HG03520 (cell line): ENCODE results near the gene COPS4.
A peak's percentile ranks its signal among the peaks of the same experiment; 100 is the strongest.
"Not testable (repeated sequence)": the region's sequence is repeated elsewhere in the genome, so short reads cannot be mapped to it uniquely, and the experiment has no call there.

Experiments
- ATAC-seq: cut with Tn5 transposase; IDR thresholded peaks from one replicate; pipeline ENCODE4 v1.9.1; 2021; ENCODE audit warnings: mild to moderate bottlenecking, moderate library complexity; ENCODE audit not compliant: unreplicated experiment

The COPS4 gene

GRCh38 chr4:83080561-83080960, 45.6 kb downstream of the COPS4 start:
- no peak for ATAC-seq

GRCh38 chr4:83082777-83083176, 47.8 kb downstream of the COPS4 start:
- no peak for ATAC-seq

DNA sequence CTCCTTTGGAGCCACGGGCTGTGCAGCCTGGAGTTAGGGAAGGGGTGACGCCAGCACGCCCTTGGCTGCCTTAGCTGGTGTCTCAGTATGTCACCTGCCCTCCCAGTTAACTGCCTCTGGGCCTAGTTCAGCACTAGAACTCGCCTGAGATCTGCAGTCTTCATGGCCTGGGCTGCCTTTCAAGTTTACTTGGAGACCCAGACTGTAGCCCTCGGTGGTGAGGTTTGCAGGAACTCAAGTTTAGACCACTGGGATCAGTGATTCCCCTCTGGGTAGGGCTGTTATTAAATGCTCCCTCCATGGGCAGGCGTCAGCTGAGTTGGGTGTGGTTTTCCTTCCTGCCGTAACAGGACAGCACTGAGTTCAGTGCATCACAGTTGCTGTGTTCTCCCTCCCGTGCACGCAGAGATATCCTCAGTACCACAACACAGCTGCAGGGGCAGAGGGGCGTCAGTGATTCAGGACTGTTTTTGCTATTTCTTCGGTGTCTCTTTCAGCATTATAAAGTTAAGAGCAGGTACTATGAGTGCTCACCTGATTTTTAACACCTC, 49.0 kb downstream of the COPS4 start:
- no peak for ATAC-seq

DNA sequence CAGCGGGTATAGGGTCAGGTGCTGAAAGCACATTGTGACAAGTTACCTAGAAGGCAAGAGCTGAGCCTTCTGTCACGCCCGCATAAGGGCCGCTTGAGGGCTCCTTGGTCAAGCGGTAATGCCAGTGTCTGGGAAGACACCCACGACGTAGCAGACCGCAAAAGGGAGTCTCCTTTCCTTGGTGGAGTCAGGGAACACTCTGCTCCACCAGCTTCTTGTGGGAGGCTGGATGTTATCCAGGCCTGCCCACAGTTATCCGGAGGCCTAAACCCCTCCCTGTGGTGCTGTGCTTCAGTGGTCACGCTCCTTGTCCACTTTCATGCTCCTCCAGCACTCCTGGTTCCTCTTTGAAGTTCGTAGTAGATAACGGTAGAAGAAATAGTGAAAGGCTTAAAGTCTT, 50.0 kb downstream of the COPS4 start:
- not testable (repeated sequence) for ATAC-seq

DNA sequence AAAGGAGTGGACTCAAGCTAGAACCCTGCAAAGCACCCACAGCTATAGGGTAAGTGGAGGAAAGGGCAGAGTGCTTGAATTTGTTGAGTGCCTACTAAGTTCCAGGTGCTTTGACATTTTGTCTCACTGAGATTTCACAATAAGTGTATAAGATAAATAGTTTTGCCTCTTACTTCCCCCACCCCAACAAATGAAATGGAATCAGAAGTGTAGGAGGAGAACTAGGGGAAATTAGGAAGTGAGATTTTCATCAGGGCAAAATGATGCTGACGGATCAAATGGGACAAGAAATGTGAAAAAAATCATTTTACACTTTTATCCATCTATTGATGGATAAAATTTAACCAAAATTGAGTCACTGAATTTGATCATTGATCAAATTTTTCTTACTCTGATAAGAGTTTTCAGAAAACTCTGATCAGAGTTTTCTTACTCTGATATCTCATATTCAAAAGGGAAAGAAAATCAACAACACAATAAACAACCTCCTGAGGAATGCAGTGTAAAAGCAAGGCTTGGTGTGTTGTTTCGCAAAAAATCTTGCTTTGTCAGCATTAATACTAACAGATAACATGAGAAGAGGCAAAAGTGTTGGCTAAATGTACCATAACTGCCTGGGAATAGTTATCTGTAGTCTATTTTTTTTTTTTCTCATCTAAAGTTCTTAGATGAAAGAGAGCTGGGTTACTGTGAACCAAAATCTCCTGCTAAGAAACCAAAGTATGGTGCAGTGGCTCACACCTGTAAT, 54.6 kb downstream of the COPS4 start:
- no peak for ATAC-seq

- ATAC-seq, result no peak
Measured at GRCh38 chr4:83093060-83093640, 58.2 kb downstream of the COPS4 start.

DNA sequence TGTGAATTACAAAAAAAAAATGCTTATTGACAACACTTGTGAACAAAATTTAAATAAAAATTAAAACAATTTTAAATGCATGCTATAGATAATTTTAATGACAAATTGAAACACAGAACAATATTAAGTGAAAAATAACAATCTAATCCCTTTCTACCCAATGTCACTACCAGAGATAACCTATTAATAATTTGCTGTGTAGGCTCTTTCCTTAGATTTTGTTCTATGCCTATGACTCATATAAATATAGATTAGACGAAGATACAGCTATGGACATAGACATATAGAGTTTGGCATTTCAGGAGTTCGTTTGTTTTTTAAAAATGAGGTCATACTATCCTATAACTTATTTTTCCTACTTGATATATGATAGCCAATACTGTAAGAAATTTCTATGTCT, 61.4 kb downstream of the COPS4 start:
- ATAC-seq, result no peak

- no peak for ATAC-seq
Measured at GRCh38 chr4:83104991-83105390, 70.0 kb downstream of the COPS4 start.

DNA sequence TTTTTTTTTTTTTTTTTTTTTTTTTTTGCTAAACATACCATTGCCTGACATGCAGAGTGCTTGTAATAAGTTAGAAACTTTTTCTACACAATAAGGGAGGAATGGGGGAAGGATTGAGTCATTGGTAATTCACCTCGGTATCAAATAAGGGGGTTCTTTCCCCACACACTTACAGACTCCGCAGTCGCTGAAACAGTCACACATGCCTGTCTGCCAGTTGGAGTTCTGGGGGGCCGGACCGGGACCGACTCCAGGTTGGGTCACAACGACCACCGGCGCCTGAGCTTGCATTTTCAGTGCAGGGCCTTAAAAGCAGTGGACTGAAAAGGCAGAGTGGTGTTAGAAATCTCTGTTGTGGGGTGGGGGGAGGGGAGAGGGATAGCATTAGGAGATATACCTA, 72.6 kb downstream of the COPS4 start:
- no peak for ATAC-seq

DNA sequence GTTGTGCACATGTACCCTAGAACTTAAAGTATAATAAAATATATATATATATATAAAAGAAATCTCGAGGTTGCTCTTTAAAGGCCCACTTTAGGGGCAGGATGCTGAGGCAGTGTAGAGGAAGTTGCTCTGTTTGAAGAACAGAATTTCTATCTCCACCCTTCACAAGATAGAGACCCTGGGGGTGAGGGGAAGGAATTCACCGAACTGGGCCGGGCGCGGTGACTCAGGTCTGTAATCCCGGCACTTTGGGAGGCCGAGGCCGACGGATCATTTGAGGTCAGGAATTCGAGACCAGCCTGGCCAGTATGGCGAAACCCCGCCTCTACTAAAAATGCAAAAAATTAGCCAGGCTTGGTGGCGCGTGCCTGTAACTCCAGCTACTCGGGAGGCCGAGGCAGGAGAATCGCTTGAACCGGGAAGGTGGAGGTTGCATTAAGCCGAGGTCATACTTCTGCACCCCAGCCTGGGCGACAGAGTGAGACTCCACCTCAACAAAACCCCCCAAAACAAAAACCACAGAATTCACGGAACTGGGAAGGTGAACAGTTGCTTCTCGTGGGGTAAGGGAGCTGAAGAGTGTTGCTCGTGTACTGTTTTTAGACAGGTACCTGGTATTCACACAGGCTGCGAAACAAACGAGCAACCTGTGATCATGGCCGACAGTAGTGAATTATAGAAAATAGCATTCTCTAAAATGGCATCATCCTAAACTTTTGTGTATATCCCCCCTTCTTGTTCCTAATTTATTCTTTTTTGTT, 73.3 kb downstream of the COPS4 start:
- ATAC-seq, result no peak

DNA sequence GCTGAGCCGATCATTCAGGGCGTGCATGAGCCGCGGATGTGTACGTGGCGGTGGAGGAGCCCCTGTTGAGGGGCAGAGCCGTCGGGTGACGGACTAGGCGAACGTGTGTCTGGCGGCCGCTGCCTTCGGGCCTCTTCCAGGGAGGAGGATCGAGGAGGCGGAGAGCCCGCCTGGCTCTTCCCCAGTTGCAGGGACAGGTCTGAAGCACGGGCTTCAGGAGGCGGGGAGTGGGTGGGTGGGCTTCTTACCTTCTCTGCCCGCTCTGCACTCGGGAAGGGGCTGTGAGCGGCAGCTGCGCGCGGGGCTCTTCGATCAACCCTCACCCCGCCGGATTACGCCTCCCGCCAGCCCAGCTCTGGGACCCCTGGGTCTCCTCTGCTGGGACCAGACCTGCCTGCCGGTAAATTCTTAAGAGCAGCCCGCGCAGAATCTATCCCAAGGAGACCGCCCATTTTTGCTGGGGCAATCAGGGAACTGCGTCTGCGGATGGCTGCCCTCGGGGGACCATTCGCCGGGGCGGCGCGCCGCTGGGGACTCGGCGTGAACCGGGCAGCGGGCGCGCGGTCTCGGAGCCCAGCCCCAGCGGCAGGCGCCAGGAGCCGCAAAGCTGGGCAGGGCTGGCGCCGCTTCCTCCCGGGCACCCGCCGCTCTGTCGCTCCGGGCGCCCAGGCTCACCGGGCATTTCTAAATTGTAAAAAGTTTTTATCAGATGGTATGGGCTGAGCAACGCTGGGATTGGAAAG, 74.7 kb downstream of the COPS4 start:
- ATAC-seq, result peak; percentile 19

DNA sequence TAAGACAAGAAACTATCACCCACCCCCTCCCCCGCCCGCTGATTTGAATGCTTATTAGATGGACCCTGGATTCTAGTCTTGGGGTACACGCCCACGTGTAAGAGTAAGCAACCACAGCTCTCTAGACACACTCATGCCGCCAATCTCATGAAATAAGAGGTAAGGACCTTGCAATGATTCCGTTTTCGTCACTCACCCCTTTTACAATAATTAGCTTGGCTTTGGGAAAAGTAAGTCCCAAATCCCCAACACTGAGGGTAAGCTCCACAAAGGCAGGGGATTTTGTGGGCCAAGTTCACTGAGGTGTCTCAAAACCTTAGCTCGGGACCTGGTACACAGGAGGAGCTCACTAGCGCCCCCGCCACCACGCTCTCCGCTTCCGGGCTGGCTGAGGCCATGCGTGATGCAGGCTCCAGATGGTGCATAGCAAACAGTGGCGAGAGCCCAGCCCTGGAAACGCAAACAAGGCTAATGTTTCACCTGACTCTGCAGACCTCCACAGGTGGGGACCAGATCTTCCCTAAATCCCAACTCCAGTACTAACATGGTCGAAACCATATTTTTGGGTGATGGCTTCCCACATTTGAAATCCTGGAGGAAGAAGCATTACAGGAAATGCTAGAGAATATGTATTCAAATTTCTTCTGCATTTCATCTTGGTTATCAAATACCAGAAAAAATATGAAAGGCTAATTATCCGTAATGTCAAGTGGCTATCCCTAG, 75.4 kb downstream of the COPS4 start:
- peak; percentile 74 for ATAC-seq

DNA sequence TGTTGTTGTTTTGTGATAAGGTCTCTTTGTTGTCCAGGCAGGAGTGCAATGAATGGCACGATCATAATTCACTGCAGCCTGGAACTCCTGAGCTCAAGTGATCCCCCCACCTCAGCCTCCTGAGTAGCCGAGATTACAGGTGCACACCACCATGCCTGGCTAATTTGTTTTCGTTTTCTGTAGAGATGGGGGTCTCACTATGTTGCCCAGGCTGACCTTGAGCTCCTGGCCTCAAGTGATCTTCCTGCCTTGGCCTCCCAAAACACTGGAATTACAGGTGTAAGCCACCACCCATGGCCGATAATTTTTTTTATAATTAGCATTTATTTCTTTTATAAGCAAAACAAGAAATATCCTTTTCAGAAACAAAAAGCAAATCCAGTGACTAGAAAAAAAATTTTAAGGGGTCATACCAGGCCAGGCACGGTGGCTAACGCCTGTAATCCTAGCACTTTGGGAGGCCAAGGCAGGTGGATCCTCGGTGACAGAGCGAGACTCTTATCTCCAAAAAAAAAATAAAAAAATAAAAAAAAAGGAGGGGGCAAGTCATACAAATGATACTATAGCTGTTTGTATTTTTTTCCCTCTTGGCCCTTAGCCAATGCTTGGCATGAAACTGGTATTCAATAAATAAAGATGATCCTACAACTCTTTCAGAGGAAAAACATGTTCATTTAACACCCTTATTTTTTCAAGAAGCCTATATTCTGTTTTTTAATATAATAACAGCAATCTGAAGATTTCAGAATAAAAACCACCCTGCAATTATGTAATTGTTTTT, 76.2 kb downstream of the COPS4 start:
- no peak for ATAC-seq

- not testable (repeated sequence) for ATAC-seq
Measured at GRCh38 chr4:83111751-83112141, 76.8 kb downstream of the COPS4 start.

DNA sequence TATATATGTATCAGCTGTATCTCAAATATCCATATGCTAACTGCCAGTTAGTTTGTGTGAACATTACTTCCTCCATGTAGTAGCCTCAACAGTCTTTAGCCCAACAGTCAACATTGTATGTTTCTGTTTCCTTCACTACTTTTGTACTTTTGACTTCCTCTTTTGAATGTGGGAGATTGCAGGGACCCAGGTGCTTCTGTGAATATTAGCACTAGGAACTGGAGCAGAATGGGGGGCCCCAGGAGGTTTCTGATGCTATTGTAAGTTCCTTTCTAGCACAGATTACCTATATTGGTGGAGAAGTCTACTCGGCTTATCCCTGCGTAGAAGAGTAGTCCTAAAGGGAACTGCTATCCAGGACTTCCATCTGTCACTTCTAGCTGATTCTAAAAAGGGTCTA, 77.2 kb downstream of the COPS4 start:
- peak; percentile 31 for ATAC-seq

- ATAC-seq, result no peak
Measured at GRCh38 chr4:83112678-83113428, 77.9 kb downstream of the COPS4 start.

- no peak for ATAC-seq
Measured at GRCh38 chr4:83113429-83113786, 78.4 kb downstream of the COPS4 start.

- peak; percentile 42 for ATAC-seq
Measured at GRCh38 chr4:83114576-83114975, 79.6 kb downstream of the COPS4 start, which contains the start of gene PLAC8. Gene PLAC8, minus strand, starts transcription at chr4:83114729. Its CDS starts 6,808 bp downstream, at chr4:83107921.

- no peak for ATAC-seq
Measured at GRCh38 chr4:83115000-83115399, 80.0 kb downstream of the COPS4 start.
